HG03280 (cell line): ENCODE data around the gene ITGA8.
"Not testable (repeated sequence)": the region's sequence is repeated elsewhere in the genome, so short reads cannot be mapped to it uniquely, and the experiment has no call there.

Experiments
- ATAC-seq: cut with Tn5 transposase; IDR thresholded peaks from one replicate; pipeline ENCODE4 v1.9.1; 2021; ENCODE audit warnings: mild to moderate bottlenecking, moderate library complexity; ENCODE audit not compliant: unreplicated experiment

The ITGA8 gene

DNA sequence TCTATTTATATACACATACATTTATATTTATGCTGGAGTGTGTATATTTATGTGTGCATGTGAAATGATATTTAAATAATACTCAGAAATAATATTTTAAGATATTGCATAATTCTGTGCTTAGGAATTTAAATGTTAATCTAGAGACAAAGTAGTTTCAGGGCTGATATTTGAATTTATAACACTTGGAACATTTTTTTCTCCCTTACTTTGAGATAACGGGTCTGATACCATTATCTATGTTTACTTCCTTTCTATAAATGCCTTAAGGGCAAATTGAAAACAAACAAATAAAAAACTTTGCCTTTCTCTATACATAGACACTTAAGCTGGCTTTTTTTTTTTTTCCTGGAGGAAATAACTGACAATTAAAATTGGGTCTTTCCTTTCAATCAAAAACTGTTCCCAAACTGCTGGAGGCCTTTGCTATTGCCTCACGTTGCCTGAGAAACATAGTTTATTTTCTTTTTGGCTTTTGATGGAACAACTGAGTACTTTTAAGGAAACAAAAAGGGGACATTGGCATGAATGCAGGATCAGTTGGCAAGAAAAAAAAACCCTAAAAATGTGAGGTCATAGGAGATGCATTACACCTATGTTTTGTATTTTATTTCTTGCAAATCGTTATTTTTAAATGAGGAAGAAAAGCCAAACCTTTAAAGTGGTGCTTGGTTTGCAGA lies 98.7 kb downstream of the ITGA8 start:
- ATAC-seq, result no peak

DNA sequence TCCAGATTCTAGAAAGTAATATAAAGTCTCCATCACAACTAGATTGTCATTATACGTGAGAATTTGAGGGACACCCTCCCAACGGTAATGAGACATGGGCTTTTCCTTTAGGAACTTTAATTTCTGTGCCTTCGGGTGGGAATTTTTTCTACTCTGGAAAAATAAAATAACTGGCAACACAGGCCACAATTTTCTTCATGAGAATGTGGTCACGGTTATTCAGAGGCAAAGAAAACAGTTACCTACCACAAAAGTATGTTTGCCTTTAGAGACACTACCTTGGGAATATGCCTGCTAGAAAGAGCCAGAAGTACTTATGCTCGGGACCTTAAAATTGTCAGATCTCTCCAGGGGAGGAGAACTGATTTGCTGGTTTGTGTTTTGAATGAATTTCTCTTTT lies 99.4 kb downstream of the ITGA8 start:
- no peak for ATAC-seq

DNA sequence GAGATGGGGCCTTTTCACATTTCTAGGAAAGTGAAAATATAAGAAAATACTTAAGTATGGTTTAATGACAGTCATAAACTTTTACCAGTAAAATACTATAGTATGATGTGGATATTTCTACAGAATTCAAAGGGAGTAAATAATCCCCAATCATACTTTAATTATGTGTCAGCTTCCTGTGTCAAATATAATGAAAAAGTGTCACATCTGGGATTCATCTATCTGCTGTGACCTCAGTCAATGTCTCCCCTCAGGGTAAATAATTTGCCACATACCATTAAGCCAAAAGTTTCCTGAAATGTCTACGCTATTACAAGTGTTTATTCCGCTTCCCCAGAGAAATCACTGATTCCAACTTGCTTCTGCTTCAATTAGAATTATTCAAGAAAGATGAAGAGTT lies 110.5 kb downstream of the ITGA8 start:
- ATAC-seq, result no peak

DNA sequence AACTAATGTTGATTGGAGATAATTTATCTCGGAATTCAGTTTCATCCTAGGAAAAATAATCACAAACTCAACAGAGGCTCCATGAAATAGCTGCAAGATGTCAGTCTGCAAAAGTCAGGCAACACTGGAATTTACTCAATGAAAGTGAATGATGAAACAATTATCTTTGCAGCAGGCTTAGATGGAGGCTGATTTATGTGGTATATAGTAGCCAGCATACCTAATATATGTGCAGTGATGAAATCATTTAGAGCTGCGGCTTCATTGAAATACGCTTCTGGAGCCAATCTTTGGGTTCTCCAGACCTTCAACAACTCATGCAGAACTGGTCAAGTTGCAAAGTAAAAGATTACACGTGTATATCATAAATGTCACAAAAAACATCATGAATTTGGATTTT lies 113.3 kb downstream of the ITGA8 start:
- ATAC-seq, result no peak

DNA sequence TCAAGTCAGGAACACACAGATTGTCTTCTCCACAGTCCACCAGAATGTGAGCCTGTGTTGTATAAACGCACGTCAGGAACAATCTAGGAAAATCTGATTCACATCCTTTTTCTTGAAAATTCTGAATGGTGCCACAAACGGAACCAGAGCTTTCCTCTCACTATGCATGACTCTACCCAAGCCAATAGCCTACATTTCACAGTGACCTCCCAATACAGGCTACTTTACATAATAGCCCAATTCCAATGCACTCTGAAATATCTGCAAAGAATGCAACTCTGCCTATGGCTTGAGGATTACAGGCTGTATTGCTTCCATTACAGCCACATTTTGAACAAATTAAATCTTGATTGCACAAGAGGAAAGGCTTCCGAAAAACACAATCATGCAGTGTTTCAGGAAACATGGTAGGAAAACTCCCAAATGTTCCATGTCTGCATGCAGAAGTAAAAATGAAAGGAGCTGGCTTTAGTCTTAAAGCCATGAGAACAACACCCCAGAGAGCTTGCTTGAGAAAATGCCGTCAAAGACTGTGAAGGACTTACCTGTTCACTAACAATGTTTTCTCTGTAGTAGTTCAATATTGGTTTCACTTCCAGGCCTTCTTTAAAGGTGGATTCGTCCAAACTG lies 113.9 kb downstream of the ITGA8 start:
- ATAC-seq, result no peak

DNA sequence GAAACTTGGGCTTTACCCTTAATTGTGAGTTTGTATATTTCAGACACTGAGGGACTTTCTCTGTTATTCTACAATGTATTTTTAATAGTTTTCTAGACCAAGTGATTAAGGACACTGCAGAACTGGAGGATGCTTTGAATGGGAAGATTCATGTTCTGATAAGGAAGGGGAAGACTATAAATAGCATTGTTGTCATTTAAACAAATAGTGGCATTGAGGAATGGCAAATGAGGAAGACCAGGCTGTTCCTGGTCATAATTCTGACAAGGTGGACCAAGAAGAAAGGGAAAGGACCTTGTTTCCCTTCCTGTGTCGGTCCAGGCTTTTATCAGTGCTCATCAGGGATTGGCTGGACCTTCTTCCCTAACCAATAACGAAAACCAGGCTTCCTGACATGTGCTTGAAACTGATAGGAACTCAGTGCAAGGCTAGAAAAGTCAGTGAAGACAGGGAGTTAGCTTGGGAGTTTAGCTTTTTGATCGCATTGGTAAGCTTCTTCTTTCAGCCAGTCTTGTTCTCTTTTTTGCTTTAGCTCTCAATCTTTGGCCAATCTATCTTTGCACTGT lies 116.2 kb downstream of the ITGA8 start:
- no peak for ATAC-seq

DNA sequence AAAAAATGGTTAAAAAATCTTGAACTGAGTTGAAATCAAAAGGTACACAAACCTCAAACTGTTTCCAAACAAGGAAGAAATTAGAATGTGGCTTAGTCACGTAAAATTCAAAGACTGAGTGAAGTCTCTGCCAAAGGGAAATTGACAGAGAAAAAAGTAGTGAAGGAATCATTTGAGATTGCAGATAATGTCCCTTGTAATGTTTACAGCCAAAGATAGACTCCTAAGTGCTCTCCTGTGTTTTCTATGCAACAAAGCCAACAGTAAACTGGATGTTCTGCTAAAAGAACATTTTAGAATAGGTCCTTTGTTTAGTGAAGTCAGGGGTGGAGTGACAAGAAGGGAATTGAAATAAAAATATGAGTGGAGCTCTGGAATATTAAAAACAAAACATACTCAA lies 117.9 kb downstream of the ITGA8 start:
- ATAC-seq, result no peak

DNA sequence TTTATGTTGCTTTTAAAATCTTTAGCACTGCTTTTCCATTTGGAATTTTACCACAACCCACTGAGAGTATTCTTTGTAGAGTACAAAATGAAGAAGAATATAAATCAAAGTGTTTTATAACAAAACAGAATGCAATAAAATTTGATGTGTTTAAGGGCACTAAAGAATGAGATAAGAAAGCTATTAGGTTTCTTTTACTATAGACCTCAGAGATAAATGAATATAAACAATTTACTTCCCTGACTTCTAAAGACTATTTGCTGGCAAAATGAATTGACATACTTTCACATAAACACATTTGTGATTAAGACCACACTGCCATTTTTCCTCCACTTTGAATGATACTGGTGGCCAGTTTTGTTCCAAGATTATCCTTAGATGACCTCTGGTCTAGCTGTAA lies 124.5 kb downstream of the ITGA8 start:
- no peak for ATAC-seq

DNA sequence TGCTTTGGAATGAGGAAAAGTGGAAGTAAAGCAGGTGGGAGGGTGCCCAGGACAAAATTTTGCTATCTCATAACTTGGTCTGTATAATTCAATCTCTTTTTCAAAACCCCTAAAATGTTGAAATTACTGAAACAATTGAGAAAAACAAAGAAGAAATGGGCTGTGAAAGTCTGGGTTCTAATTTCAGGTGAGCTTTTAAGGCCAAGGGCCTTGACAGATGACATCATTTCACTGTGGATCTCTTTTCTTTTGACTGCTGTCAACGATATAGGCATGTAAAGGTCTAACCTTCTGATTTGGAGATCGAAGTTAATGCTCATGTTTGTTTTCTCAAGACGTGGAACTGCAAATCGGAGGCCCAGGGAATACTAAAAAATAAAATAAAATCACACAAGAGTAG lies 127.8 kb downstream of the ITGA8 start:
- ATAC-seq, result no peak

DNA sequence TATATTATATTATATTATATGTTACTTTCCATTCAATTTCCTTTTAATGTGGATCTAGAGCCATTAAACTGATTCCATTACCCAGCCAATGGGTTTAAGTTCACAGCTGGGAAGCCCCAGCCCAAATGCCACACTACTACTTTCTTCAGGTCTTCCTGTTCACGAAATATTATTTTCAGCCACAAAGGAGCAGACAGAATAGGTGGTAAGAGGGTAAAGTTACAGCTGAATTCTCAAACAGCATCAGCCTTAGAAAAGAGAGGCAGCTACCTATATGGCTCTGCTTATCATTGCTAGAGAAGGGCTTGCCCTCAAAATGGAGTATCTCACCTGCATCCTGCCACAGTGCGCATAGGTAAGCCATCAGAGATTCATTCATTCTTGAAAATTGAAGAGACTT lies 128.3 kb downstream of the ITGA8 start:
- ATAC-seq, result no peak

DNA sequence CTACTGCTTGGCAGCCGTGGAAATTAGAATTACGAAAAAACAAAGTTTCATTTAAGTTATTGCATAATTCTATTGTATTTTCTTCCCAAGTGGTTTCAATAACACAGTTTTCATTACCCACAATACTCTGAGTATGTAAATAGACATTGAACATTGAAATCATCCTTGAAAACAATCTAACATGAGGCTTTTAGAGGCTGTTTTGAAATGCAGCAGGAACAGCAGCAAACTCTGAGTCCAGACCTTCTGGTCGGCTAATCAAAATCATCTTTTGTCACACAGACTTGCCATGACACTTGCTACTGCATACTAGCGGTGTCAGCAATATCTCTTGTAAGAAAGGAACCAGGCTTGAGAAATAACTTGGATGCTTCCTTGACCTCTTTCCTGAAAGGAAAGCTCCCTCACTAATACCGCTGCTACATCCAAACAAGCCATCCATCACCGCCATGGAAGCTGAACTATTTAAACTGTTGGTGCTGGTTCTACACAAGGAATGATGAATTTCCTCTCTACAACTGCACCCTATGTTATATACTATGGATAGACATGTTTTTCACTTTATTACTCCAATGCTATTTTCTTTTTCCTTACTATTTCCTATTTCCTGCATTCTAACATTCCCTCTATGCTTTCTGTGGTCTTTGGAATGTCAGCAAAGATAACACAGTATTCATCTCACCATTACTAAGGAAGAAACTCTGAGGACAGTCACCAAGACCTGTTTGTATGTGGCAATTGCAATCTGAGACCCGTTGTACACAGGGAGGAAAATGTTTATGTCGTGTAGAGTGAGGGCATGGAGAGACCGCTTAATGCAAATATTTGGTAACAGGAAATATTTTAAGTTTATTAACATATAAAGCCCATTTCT lies 130.8 kb downstream of the ITGA8 start:
- ATAC-seq, result no peak

DNA sequence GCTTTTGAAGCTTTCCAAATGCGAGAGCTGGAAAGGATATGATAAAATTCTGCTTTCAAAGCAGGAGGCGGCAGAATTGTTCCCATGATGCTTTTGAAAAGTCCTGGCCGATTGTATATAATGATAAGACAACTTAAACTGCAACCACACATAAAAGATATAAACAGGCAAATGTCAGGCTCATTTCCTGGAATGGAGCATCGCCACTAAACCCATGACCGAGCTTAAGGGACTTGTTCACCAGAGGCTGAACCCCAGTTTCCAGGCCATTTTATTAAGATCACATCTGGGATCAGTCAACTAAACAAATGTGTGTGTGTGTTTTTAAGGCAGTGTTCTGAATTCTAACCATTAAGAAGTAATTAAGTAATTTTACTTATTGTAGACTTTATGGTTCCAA lies 131.6 kb downstream of the ITGA8 start:
- ATAC-seq, result no peak

DNA sequence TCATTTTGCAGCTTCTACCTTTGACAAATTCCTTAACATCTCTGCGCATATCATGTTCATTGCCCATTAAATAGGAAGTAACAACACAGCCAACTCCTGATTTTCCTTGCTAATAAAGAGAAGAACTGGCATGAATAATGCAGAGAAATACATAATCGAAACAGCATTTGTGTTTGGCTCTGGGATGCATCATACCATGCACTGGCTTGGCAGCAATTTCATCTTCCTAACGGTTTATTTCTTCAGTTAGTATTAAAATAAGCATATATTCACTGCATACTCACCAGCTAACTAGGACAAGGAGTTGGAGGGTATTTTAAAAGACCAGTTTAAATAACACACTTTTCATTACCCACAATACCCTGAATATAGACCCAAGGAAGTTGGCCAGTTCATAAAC lies 132.5 kb downstream of the ITGA8 start:
- ATAC-seq, result no peak

DNA sequence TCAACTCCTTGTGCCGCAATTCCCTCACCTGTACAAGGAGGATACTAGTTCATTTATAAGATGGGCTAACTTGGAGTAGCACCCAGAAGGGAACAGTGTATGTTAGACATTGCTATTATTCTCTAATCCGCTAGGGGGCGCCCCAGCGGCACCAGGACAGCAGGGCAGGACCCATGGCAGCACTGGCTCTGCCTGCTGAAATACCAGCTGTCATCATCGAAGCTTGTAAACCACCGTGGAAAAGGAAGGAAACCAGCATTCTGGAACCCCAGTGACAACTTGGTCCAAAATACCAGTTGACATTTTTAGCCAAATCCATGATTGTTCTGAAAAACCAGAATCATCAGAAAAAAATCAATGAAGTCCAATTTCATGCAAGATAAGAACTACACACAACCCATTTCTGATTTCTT lies 134.4 kb downstream of the ITGA8 start:
- ATAC-seq, result peak; percentile 89

DNA sequence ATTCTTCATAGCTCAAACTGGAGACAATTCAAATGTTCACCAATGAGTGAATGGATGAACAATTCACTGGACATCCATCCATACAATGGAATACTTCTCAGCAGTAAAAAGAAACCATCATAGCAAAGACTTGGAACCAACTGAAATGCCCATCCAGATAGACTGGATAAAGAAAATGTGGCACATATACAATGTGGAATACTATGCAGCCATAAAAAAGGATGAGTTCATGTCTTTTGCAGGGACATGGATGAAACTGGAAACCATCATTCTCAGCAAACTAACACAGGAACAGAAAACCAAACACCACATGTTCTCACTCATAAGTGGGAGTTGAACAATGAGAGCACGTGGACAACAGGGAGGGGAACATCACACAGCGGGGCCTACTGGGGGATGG lies 136.8 kb downstream of the ITGA8 start:
- ATAC-seq, result not testable (repeated sequence)

DNA sequence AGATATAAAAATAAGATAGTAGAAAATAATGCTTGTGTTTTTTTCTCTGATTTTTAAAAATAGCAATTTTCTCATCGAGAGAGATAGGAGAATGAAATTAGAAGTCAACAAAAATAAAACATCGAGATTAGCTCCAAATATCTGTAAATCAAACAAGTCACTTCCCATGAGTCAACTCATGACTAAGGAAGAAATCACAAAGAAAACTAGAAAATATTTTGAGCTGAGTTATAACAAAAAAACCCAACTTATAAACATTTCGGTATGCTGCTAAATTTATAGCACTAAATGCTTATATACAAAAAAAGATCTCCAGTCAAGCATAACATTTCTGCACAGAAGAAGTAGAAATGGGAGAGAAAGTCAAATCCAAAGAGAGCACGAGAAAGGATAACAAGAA lies 140.1 kb downstream of the ITGA8 start:
- no peak for ATAC-seq

DNA sequence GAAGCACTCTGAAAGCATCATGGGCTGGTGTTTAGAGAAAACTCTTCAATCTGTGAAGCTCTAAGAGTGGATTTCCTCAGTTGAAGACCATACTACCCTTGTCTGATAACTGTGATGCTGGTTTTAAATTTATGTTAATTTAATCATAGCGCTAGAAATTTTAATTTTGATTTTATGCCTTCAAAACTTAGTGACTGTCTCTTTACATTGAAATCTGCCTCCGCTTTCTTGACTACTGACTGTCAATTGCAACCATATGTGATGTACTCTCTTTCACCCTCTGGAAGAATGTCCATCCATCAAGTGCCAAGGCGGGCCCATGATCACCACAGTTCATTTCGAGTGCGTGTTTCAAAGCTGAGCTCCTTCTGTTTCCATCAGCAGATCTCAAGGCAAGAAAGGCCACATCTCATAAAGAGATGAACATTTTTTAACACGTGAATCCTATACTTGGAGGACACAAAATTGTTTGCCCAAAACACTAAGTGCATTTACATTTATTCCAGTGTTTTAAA lies 147.1 kb downstream of the ITGA8 start:
- ATAC-seq, result no peak

DNA sequence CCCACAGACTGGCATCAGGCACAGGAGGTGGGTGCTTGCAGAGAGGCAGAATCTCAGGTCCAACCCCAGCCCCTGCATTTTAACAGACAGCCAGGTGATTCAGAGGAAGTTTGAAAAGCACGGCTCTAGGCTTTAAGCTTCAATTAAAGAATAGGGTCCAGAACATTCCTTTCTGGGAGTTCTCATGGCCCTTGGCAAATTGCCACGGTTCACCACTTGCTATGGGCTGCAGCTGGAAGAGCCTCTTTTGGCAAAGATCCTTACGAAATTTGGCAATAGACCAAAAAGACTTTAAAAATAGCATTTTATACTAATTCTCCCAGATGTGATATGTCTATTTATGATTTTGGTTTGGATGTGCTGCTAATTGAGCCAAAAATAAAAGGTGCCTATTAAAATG lies 148.1 kb downstream of the ITGA8 start:
- ATAC-seq, result no peak

DNA sequence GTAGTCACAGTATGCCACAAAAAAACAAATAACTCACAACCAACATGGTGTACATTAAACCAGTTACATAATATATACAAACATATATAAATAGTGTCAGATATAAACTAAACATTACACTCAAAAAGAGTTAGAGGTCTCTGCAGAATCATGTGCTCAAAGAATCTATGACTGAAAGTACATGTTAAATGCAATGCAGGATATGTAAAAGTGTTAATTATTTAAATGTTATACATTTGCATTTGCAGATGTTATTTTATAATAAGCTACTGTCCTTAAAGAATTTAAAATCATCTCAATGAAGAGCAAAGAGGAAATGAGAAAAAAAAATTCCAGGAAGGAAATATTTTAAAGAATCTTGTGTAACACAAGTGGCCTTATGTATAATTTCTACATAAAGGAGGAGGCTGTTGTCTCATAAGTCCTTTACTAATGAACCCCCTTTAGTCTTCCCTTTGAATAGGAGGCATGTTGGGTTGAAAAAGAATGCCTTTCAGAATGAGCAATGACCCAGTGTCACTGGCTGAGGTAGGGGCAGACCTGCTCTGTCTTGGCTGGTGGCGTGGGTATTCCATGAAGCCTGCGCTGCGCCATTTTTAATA lies 148.9 kb downstream of the ITGA8 start:
- no peak for ATAC-seq

DNA sequence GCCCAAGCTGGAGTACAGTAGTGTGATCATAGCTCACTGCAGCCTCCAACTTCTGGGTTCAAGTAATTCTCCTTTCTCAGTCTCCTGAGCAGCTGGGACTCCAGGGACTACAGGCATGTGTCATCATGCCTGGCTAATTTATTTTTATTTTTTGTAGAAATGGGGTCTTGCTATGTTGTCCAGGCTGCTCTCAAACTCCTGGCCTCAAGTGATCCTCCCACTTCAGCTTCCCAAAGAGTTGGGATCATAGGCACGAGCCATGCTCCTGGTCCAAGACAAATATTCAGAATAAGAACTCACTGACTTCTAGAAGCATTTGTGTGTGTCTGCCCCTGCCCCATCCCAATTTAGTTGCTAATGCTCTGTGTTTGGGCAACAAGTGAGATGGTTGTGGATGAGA lies 151.8 kb downstream of the ITGA8 start:
- ATAC-seq, result no peak

DNA sequence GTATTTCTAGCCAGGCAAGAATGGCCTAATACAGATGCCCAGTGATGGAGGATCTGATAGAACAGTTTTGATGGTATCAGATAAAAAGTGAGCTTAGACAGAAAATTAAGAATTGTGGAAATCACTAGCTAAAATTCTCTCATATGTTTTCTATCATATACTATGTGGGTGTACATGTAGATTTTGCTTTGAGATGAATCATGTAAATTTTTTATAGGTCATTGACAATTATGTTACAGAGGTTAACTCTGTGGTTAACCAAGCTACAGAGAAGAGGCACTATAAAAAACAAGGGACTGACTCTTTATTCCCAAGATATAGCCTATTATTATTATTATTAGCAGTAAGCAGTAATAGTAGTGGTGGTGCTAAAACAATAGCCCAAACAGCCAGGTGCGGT lies 156.5 kb downstream of the ITGA8 start:
- no peak for ATAC-seq
